BLaER1 (cell line): ENCODE measurements around the gene OR4D2.

Experiments
- H3K27ac ChIP-seq: shearing (Covaris generic); formaldehyde crosslinking; 2 replicates; pipeline ENCODE4 v1.8.1; 2022
- H3K27me3 ChIP-seq: shearing (Covaris generic); formaldehyde crosslinking; 2 replicates; pipeline ENCODE4 v1.8.1; 2022
- H3K36me3 ChIP-seq: shearing (Covaris generic); formaldehyde crosslinking; 2 replicates; pipeline ENCODE4 v1.8.1; 2022
- H3K4me1 ChIP-seq: shearing (Covaris generic); formaldehyde crosslinking; 2 replicates; pipeline ENCODE4 v1.8.1; 2022
- H3K4me2 ChIP-seq: shearing (Covaris generic); formaldehyde crosslinking; 2 replicates; pipeline ENCODE4 v1.8.1; 2022
- H3K4me3 ChIP-seq: shearing (Covaris generic); formaldehyde crosslinking; 2 replicates; pipeline ENCODE4 v1.8.1; 2022
- H3K9ac ChIP-seq: shearing (Covaris generic); formaldehyde crosslinking; 2 replicates; pipeline ENCODE4 v1.8.1; 2022
- H3K9me3 ChIP-seq: shearing (Covaris generic); formaldehyde crosslinking; 2 replicates; pipeline ENCODE4 v1.8.1; 2022
- H4K20me1 ChIP-seq: shearing (Covaris generic); formaldehyde crosslinking; 2 replicates; pipeline ENCODE4 v1.8.1; 2022
- Cebpa-rat ChIP-seq: shearing (Covaris generic); IDR thresholded peaks from 2 replicates; pipeline ENCODE4 v1.8.1; 2022

The OR4D2 gene

DNA sequence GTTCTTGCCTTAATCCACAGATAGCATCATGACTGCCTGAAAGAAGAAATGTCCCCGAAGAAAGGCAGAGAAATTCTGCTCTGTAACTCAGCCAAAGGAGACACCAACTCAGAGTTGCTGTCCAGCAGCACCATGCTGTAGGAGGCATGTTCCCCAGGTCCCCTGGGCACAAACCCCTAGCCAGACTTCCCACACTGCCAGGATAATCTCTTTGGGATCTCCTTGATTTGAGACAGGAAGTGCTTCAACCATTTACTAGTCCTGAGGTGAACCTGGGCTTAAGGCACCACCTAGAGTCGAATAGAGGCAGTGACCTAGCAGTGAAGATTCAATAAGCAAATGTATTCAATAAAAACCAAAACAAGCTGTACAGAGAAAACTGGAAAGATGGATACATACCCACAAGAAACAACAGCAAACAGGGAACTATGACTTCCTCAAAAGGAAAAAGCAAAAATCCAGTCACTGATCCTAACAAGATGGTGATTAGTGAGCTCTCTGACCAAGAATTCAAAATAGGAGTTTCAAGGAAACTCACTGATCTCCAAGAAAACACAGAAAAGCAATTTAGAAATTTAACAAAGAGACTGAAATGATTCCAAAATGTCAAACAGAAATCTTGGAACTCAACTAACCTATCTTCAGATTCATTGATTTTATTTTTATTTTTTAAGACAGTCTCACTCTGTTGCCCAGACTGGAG lies 5.7 kb downstream of the OR4D2 start:
- H3K27ac ChIP-seq = no peak overlapping the region
- H4K20me1 ChIP-seq = peaks cover 9% of the 10 kb centered on the region; the same call in 1 of the 2 replicates
- no peaks in the 10 kb centered on the region for H3K27me3 ChIP-seq
- H3K9ac ChIP-seq = no peak overlapping the region
- no peaks in the 10 kb centered on the region for H3K9me3 ChIP-seq
- H3K4me2 ChIP-seq = no peak overlapping the region
- no peak for TF ChIP-seq Cebpa-rat
- no peaks in the 10 kb centered on the region for H3K4me1 ChIP-seq
- H3K36me3 ChIP-seq = no peaks in the 10 kb centered on the region
- no peak overlapping the region for H3K4me3 ChIP-seq

DNA sequence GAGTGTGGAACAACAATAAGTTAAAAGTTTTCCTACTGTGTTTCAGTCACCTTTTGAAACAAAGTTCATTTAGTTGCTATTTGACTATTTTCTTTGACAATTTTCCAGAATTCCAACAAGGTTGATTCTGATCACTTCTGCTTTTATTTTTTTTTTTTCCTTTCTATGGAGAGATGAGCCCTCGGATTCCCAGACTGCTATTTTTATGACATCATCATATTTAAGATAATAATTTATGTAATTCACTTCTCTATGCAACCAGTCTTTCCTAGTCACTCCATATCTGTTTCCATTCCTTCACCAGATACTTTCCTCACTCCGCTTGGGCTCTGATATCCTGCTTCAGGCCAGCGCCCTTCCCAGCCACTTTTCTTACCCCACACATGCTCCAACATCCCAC lies 8.1 kb downstream of the OR4D2 start:
- H3K9me3 ChIP-seq = no peaks in the 10 kb centered on the region
- peaks cover 9% of the 10 kb centered on the region; the same call in 1 of the 2 replicates for H4K20me1 ChIP-seq
- H3K4me1 ChIP-seq = no peaks in the 10 kb centered on the region
- no peaks in the 10 kb centered on the region for H3K36me3 ChIP-seq
- TF ChIP-seq Cebpa-rat = no peak
- H3K27me3 ChIP-seq = no peaks in the 10 kb centered on the region
- no peak overlapping the region for H3K4me2 ChIP-seq
- no peak overlapping the region for H3K27ac ChIP-seq
- H3K9ac ChIP-seq = no peak overlapping the region
- no peak overlapping the region for H3K4me3 ChIP-seq

DNA sequence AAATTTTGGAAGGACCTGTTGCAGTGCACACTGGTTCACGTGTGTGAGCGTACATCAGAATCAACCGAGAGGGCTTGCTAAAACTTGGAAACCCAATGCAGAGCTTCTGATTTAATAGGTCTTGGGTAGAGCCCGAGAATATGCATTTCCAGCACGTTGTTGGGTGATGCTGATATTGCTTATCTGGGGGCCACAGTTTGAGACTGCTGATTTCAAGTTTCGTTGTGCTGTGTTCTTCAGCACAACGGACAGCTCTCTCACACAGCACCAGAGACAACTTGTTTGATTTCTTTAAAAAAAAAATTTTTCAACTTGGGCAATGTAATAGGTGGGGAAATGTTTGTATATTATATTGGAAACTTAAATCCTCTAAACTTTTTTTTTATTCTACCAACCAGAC lies 9.4 kb downstream of the OR4D2 start:
- no peak for TF ChIP-seq Cebpa-rat
- Histone ChIP-seq H3K4me3 (no peak overlapping the region), H3K27ac (no peak overlapping the region), H3K36me3 (no peaks in the 10 kb centered on the region), H4K20me1 (peaks cover 9% of the 10 kb centered on the region; the same call in 1 of the 2 replicates), H3K4me1 (no peaks in the 10 kb centered on the region), H3K4me2 (no peak overlapping the region), H3K9me3 (no peaks in the 10 kb centered on the region), H3K9ac (no peak overlapping the region), H3K27me3 (no peaks in the 10 kb centered on the region)

DNA sequence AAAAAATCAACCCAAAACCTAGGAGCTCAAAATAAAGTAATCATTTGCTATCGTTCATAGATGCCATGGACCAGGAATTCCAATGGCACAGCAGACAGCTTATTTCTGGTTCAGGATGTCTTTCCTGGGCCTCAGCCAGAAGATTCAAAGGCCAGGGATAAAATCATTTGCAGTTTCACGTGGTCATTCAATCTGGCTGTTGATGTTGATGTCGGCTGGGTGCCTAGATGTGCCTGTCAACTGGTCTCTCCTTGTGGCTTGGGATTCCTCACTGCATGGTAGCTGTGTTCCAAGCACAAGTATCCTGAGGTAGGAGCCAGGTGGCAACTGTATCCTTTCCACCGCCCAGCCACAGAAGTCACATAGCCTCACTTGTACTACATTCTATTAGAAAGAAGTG lies 15.0 kb downstream of the OR4D2 start:
- H3K9ac ChIP-seq = no peak overlapping the region
- no peaks in the 10 kb centered on the region for H3K9me3 ChIP-seq
- peaks cover 21% of the 10 kb centered on the region for H3K4me1 ChIP-seq
- TF ChIP-seq Cebpa-rat = no peak
- no peak overlapping the region for H3K4me3 ChIP-seq
- no peaks in the 10 kb centered on the region for H3K27me3 ChIP-seq
- no peak overlapping the region for H3K4me2 ChIP-seq
- no peaks in the 10 kb centered on the region for H3K36me3 ChIP-seq
- H3K27ac ChIP-seq = no peak overlapping the region
- peaks cover 4% of the 10 kb centered on the region; the same call in 1 of the 2 replicates for H4K20me1 ChIP-seq

DNA sequence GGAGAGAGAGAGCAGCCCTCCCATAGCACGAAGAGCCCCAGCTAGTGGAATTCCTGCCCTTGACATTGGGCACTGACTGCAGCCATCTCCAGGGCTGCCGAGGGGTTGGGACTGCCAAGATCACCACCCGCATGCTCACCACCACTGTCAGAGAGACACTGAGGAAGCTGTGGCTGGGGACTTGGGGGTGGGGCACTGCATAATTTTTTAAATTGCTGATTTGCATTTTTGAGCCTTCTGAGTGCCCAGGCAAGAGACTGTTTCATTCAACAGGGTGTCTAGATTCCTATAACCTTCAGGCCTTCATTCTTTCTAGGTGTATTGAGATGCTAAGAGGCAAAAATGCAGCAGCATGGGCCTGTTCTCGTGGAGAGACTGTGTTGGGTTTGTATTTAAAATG lies 16.7 kb downstream of the OR4D2 start:
- no peak overlapping the region for H3K4me3 ChIP-seq
- no peak for TF ChIP-seq Cebpa-rat
- H3K4me2 ChIP-seq = no peak overlapping the region
- H4K20me1 ChIP-seq = no peaks in the 10 kb centered on the region
- no peak overlapping the region for H3K9ac ChIP-seq
- no peaks in the 10 kb centered on the region for H3K9me3 ChIP-seq
- peaks cover 21% of the 10 kb centered on the region for H3K4me1 ChIP-seq
- no peaks in the 10 kb centered on the region for H3K27me3 ChIP-seq
- no peaks in the 10 kb centered on the region for H3K36me3 ChIP-seq
- no peak overlapping the region for H3K27ac ChIP-seq

DNA sequence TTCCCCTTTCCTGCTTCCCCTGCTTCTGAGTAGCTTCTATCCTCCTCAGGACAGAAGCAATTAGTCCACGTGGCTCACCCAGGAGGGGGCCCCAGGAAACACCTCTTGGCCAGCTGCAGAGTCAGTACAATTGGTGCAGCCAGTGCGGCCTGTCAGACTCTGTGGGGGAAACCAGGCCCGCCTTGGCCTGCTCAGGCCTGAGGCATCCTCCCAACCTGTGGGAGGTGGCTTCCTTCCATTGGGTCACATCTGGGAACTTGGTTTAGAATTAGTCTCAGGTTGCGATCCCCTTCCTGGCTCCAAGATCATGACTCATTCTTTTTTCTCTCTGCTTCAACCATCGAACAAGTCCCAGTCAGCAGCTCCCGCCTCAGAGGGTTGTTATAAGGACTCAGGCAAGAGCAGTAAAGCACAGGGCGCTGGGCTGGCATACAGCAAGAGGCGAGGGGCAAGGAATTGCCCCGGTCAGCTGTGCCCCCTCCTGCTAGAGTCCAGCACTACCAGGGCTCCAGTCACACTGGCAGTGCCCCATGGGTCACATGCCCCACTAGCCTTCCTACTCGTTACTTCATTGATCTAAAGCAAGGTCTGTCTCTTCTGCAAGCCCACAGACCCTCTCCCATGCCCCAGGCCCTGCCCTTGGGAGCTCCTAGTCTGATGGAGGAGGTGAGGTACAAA lies 17.7 kb downstream of the OR4D2 start:
- no peak overlapping the region for H3K4me2 ChIP-seq
- no peaks in the 10 kb centered on the region for H4K20me1 ChIP-seq
- no peak overlapping the region for H3K9ac ChIP-seq
- no peak overlapping the region for H3K4me3 ChIP-seq
- TF ChIP-seq Cebpa-rat = no peak
- no peak overlapping the region for H3K27ac ChIP-seq
- H3K27me3 ChIP-seq = no peaks in the 10 kb centered on the region
- no peaks in the 10 kb centered on the region for H3K9me3 ChIP-seq
- peaks cover 28% of the 10 kb centered on the region for H3K4me1 ChIP-seq
- no peaks in the 10 kb centered on the region for H3K36me3 ChIP-seq

DNA sequence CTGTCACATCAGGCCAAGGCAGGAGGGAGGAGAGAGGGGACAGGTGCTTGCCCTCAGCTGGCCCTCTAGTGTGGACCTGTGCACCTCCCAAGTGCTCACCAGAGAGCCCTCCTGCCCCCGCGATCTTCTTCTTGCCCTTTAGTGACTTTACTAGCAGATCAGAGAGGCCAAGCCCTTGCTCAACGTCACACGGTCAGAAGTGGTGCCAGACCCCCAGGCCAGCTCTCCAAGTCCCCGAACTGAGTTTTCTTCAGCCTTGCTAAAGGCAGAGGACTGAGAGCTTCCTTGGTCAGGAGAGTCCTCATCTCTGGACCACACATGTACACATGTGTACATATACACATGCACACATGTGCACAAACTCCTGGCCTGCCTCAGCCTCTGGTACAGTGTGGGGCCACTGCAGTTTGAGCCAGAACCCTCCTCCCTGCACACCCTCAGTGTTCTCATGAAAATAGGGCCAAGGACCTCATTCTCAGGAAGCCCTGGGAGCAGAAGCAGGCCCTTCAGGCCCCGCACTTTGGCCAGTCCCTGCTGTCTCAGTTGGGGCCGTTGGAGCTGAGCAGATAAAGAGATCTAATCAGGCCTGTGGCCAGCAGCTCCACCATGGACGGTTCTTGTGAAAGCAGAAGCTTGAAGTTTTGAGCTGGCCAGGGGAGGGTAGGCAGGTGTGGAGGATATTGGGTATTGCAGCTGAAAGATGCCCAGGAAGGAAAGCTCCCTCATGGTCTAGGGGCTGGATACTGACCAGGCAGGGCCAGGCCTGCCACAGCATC lies 18.4 kb downstream of the OR4D2 start:
- Histone ChIP-seq H3K36me3 (no peaks in the 10 kb centered on the region), H3K9me3 (no peaks in the 10 kb centered on the region), H3K4me3 (no peak overlapping the region), H4K20me1 (no peaks in the 10 kb centered on the region), H3K9ac (no peak overlapping the region), H3K27me3 (no peaks in the 10 kb centered on the region), H3K4me1 (peaks cover 35% of the 10 kb centered on the region), H3K4me2 (peak overlapping the region; percentile 67), H3K27ac (no peak overlapping the region)
- TF ChIP-seq Cebpa-rat = no peak

DNA sequence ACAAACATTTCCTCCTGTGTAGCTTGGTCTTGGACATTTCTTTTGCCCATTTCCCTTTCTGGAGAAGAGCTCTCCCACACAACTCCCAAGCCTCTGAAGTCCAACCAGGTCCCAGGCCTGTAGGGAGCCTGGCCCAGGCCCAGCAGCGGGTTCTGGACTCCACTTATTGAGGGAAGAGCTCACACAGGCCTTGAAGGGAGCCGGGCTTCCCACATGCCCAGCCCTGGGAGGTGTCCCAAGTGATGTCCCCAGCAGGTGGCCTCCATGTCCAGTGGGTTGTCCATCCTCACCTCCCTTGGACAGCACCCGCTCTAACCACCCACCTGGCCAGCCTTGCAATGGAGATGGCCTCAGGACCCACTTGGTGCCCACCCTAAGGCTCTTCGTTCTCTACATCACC lies 19.8 kb downstream of the OR4D2 start:
- Histone ChIP-seq H3K27ac (no peak overlapping the region), H3K36me3 (no peaks in the 10 kb centered on the region), H4K20me1 (no peaks in the 10 kb centered on the region), H3K4me2 (peak overlapping the region; percentile 67), H3K4me3 (no peak overlapping the region), H3K4me1 (peaks cover 37% of the 10 kb centered on the region), H3K9ac (no peak overlapping the region), H3K9me3 (no peaks in the 10 kb centered on the region), H3K27me3 (no peaks in the 10 kb centered on the region)
- TF ChIP-seq Cebpa-rat = no peak

DNA sequence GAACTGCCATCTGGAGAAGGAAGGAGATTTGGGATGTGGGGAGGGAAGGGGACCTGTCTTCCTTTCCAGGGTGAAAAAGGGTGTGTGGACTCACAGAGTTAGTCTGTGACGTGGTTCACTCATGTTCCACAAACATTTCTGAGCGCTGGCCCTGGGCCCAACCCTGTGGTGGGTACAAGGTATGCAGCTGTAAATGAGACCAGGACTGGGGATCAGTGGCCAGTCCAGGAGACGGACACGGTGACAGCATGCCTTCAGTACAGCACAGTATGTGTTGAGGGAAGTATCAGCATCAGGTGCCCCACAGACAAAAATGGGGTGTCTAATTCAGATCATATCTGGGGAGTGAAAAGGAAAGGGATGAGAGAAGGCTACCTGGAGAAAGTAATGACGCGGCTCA lies 20.3 kb downstream of the OR4D2 start:
- no peaks in the 10 kb centered on the region for H3K9me3 ChIP-seq
- no peak overlapping the region for H3K27ac ChIP-seq
- no peaks in the 10 kb centered on the region for H3K27me3 ChIP-seq
- no peak overlapping the region for H3K4me3 ChIP-seq
- H3K4me1 ChIP-seq = peaks cover 37% of the 10 kb centered on the region
- H4K20me1 ChIP-seq = no peaks in the 10 kb centered on the region
- H3K36me3 ChIP-seq = no peaks in the 10 kb centered on the region
- H3K9ac ChIP-seq = no peak overlapping the region
- no peak overlapping the region for H3K4me2 ChIP-seq
- TF ChIP-seq Cebpa-rat = no peak

DNA sequence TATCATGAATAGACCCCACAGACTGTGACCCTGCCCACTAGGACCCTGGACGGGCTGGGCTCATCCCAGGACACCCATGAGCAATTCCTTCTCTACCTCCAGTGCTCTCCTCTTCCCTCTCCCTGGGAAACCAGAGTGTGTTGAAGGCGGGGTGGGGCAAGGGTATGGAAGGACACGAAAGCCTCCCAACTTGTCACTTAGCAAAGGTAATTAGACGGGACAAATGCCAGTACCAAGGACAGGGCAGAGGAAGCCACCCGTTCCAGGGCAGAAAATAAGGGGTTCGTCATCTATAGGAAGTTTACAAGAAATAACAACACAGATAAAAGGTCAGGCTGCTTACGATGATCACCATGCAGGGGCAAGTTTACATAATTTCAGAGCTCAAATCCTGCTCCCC lies 20.9 kb downstream of the OR4D2 start:
- Histone ChIP-seq H3K9me3 (no peaks in the 10 kb centered on the region), H3K27me3 (no peaks in the 10 kb centered on the region), H3K9ac (no peak overlapping the region), H3K36me3 (no peaks in the 10 kb centered on the region), H3K27ac (no peak overlapping the region), H4K20me1 (no peaks in the 10 kb centered on the region), H3K4me1 (peaks cover 43% of the 10 kb centered on the region), H3K4me3 (no peak overlapping the region), H3K4me2 (no peak overlapping the region)
- no peak for TF ChIP-seq Cebpa-rat
